SU-DHL-6 (cell line): ENCODE data around the gene GID4.

Experiments used
- H2AFZ ChIP-seq: fragments of 200-600 bp; sonication (generic); 2 replicates; pipeline ENCODE4 v1.6.1; 2014; ENCODE audit warnings: low read depth, mild to moderate bottlenecking, moderate library complexity, mixed read lengths, antibody characterized with exemption, low read length; ENCODE audit not compliant: severe bottlenecking
- H3F3A ChIP-seq: fragments of 200-600 bp; shearing (Covaris generic); 2 replicates; pipeline ENCODE4 v1.6.0; 2016; ENCODE audit warnings: antibody characterized with exemption, mild to moderate bottlenecking; ENCODE audit not compliant: insufficient read depth
- H3K27ac ChIP-seq: fragments of 200-600 bp; sonication (generic); 2 replicates; pipeline ENCODE4 v1.5.1; 2016; ENCODE audit warnings: low read depth, mild to moderate bottlenecking, low read length, moderate library complexity, mixed read lengths
- H3K27me3 ChIP-seq: fragments of 200-600 bp; sonication (generic), shearing (Covaris generic); 2 replicates; pipeline ENCODE4 v1.6.0; 2014; ENCODE audit warnings: mild to moderate bottlenecking, low read length
- H3K36me3 ChIP-seq: fragments of 200-600 bp; sonication (generic); 2 replicates; pipeline ENCODE4 v1.6.1; 2014; ENCODE audit warnings: mild to moderate bottlenecking, low read length, mixed read lengths
- H3K4me2 ChIP-seq: fragments of 300-600, 200-600 bp; shearing (Covaris generic), sonication (generic); 2 replicates; pipeline ENCODE4 v1.6.0; 2014; ENCODE audit warnings: low read length, low read depth, mild to moderate bottlenecking; ENCODE audit not compliant: poor library complexity, severe bottlenecking
- H3K4me3 ChIP-seq: fragments of 200-600 bp; sonication (generic); 2 replicates; pipeline ENCODE4 v1.5.1; 2014; ENCODE audit warnings: antibody characterized with exemption, low read length, mild to moderate bottlenecking, mixed read lengths; ENCODE audit not compliant: insufficient read depth, poor library complexity, severe bottlenecking
- H3K79me2 ChIP-seq: fragments of 200-600 bp; sonication (generic); 2 replicates; pipeline ENCODE4 v1.6.1; 2014; ENCODE audit warnings: mild to moderate bottlenecking, low read length, moderate library complexity; ENCODE audit not compliant: insufficient read depth
- H3K9ac ChIP-seq: fragments of 200-600 bp; sonication (generic); 2 replicates; pipeline ENCODE4 v1.7.0; 2014; ENCODE audit warnings: mild to moderate bottlenecking, low read length
- H3K9me2 ChIP-seq: fragments of 200-600 bp; sonication (generic); replicated peaks from 2 replicates; pipeline ENCODE4 v1.6.1; 2014; ENCODE audit warnings: low read length; ENCODE audit not compliant: insufficient read depth
- H3K9me3 ChIP-seq: fragments of 200-600 bp; sonication (generic); 2 replicates; pipeline ENCODE4 v1.6.1; 2014; ENCODE audit warnings: low read length, mixed read lengths; ENCODE audit not compliant: insufficient read depth
- H4K20me1 ChIP-seq: fragments of 200-600 bp; sonication (generic); 2 replicates; pipeline ENCODE4 v1.6.1; 2014; ENCODE audit warnings: low read depth, mild to moderate bottlenecking, antibody characterized with exemption, low read length, moderate library complexity, mixed read lengths
- EZH2phosphoT487 ChIP-seq: fragments of 200-600 bp; sonication (generic), shearing (Covaris generic); conservative IDR thresholded peaks from 2 replicates; pipeline ENCODE4 v1.6.1; 2018; ENCODE audit warnings: mild to moderate bottlenecking, antibody characterized with exemption, low read length, moderate library complexity, mixed read lengths
- TF ChIP-seq, protein P1 (sequence below): fragments of 200-600 bp; sonication (generic); IDR thresholded peaks from one replicate; pipeline ENCODE4 v1.5.1; 2017; ENCODE audit warnings: antibody characterized with exemption, mild to moderate bottlenecking, low read length, moderate library complexity; ENCODE audit not compliant: insufficient read depth, poor library complexity, severe bottlenecking

GID4 gene

DNA sequence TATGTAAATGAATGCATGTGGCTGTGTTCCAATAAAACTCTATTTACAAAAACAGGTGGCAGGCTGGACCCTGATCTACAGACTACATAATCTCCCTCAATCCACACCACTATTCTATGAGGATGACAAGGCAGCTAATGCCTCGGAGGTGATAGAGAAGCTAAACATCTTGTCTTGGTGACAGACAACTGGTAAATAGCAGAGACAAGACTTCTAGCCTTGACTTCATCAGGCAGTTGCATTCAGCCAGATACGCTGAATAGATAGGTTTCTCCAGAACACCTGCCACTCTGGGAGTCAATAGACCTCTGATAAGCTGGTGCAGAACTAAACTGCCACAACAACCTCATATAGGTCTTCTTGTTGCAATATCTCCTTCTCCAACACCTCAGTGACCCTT, 3.5 kb upstream of the GID4 start:
- H3K9me3 ChIP-seq = no peaks in the 10 kb centered on the region
- H3K79me2 ChIP-seq = peaks cover 71% of the 10 kb centered on the region
- H4K20me1 ChIP-seq = no peaks in the 10 kb centered on the region
- TF ChIP-seq, protein P1, sequence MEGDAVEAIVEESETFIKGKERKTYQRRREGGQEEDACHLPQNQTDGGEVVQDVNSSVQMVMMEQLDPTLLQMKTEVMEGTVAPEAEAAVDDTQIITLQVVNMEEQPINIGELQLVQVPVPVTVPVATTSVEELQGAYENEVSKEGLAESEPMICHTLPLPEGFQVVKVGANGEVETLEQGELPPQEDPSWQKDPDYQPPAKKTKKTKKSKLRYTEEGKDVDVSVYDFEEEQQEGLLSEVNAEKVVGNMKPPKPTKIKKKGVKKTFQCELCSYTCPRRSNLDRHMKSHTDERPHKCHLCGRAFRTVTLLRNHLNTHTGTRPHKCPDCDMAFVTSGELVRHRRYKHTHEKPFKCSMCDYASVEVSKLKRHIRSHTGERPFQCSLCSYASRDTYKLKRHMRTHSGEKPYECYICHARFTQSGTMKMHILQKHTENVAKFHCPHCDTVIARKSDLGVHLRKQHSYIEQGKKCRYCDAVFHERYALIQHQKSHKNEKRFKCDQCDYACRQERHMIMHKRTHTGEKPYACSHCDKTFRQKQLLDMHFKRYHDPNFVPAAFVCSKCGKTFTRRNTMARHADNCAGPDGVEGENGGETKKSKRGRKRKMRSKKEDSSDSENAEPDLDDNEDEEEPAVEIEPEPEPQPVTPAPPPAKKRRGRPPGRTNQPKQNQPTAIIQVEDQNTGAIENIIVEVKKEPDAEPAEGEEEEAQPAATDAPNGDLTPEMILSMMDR = no peak
- no peak for TF ChIP-seq EZH2phosphoT487
- peaks cover 15% of the 10 kb centered on the region; the same call in 1 of the 2 replicates for H3F3A ChIP-seq
- no peaks in the 10 kb centered on the region for H3K27me3 ChIP-seq
- no peak overlapping the region for H3K9ac ChIP-seq
- no peaks in the 10 kb centered on the region for H3K36me3 ChIP-seq
- no peak overlapping the region for H3K4me2 ChIP-seq
- no peaks in the 10 kb centered on the region for H3K9me2 ChIP-seq
- no peak overlapping the region for H2AFZ ChIP-seq
- no peak overlapping the region for H3K27ac ChIP-seq
- no peak overlapping the region for H3K4me3 ChIP-seq

DNA sequence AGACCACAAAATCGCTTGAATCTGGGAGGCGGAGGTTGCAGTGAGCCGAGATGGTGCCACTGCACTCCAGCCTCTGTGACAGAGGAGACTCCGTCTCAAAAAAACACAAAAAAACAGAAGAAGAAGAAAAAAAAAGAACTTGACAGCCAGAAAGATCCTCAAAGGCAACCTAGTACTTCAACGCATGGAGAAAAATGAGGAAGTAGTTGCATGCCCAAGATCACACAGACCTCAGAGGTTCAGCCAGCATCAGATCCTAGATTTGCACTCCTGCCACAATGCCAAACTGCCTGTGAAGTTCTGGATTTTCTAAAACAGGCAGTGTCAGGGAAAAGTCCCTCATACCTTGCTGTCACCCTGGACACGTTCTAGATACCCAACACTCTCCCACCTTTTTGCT, 1.7 kb upstream of the GID4 start:
- peak overlapping the region; percentile 72 for H3K9ac ChIP-seq
- peak overlapping the region; percentile 81 for H3K4me3 ChIP-seq

DNA sequence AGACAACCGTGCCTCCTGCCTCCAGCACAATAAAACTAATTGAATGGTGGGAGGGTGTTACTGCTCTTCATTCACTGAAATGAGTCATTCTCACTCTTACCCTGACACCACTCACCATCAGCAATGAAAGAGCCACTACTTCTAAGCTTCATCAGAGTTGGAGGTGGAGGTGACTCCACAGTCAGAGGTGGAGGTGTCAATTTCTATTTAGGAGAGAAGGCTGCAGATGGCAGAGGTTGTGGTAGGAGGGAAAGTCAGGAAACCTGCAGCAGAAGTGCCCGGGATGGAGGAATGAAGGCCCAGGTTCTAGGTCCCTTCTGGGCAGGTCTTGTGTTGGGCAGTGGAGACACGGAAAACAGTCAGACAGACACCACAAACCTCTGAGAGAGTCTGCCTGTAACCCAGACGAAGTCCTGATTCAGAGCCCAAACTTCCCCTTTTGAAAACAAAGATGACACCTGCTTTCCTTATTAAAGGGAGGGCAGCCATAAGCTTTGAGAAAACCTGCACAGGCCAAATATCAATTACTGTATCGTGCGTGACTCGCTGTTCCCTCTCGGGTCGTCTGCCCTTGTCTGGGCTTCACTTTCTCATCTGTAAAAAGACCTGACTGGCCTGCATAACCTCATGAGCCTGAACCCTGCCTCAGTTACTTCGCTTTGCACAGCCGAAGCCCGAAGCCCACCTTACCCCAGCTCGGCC, 908 bp upstream of the GID4 start:
- H3K36me3 ChIP-seq = no peaks in the 10 kb centered on the region
- H3K27ac ChIP-seq = peak overlapping the region; percentile 47
- peak overlapping the region; percentile 30 for H2AFZ ChIP-seq
- H3F3A ChIP-seq = peaks cover 15% of the 10 kb centered on the region; the same call in 1 of the 2 replicates
- peak overlapping the region; percentile 83 for H3K4me2 ChIP-seq
- H4K20me1 ChIP-seq = no peaks in the 10 kb centered on the region
- H3K4me3 ChIP-seq = peak overlapping the region; percentile 81
- H3K79me2 ChIP-seq = peaks cover 59% of the 10 kb centered on the region
- H3K9me3 ChIP-seq = no peaks in the 10 kb centered on the region
- H3K27me3 ChIP-seq = no peaks in the 10 kb centered on the region
- TF ChIP-seq, protein P1 = no peak
- H3K9me2 ChIP-seq = no peaks in the 10 kb centered on the region
- H3K9ac ChIP-seq = peak overlapping the region; percentile 72

More for the DNA sequence above, 1.7 kb upstream of the GID4 start:
- Histone ChIP-seq H3K36me3 (no peaks in the 10 kb centered on the region), H3K27ac (peak overlapping the region; percentile 47), H4K20me1 (no peaks in the 10 kb centered on the region), H2AFZ (no peak overlapping the region), H3F3A (peaks cover 15% of the 10 kb centered on the region; the same call in 1 of the 2 replicates), H3K27me3 (no peaks in the 10 kb centered on the region), H3K4me2 (peak overlapping the region; percentile 83), H3K9me2 (no peaks in the 10 kb centered on the region), H3K9me3 (no peaks in the 10 kb centered on the region), H3K79me2 (peaks cover 64% of the 10 kb centered on the region)
- TF ChIP-seq, protein P1 = no peak
- no peak for TF ChIP-seq EZH2phosphoT487
